Measurements from ENCODE around the gene LUZP2.

DNA sequence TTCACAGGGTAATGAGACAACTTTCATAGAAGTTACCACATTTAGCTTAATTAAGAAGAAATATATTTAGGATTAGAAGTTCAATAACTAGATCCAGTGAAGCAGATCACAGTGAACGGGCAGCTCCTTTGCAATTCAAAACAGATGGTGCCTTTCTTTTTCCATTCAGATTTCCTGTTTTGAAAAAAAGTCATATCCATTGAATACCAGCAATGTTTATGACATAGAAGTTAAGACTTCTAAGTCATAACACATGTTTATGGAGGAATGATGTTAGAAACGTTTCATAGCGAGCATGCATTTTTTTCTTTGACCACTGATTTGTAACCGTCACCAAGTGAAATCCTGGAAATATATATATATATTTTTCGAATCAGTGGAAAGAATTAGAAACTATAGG is 24.7 kb downstream of the LUZP2 start:
- no peak for TF ChIP-seq CTCF (IDR thresholded peaks at IDR 0.05)
- TF ChIP-seq POLR2AphosphoS5 (IDR thresholded peaks at IDR 0.05) = no peak

Data from gastroesophageal sphincter (tissue), 3 donors.